HG02623 (cell line): Measurements from ENCODE around the gene MAP2K6.
A peak's percentile ranks its signal among the peaks of the same experiment; 100 is the strongest.

Experiments
- ATAC-seq: cut with Tn5 transposase; IDR thresholded peaks from one replicate; pipeline ENCODE4 v1.9.1; 2021; ENCODE audit warnings: moderate library complexity; ENCODE audit not compliant: unreplicated experiment

Gene MAP2K6

GRCh38 chr17:69486779-69487637 lies 72.5 kb downstream of the MAP2K6 start:
- ATAC-seq, result no peak

DNA sequence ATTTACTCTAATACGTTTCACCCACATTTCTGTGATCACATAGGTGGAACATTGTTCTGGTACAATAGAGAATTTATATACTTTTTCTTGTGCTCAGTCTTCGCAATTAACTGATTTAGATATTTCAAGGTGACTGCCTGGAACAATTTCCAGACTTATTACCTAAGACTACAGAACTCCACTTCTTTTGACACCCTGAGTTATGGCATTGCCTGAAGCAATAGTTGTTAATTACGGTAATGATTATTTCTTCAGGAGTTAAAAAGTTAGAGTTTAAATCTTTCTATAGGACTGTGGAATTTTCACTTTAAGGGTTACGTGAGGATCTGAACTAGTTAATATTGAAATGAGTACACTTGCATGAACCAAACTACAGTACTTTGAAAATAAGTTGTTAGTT lies 74.8 kb downstream of the MAP2K6 start:
- ATAC-seq, result no peak

- ATAC-seq, result no peak
Measured at GRCh38 chr17:69492410-69493071, 78.0 kb downstream of the MAP2K6 start.

- ATAC-seq, result no peak
Measured at GRCh38 chr17:69495787-69496186, 81.3 kb downstream of the MAP2K6 start.

DNA sequence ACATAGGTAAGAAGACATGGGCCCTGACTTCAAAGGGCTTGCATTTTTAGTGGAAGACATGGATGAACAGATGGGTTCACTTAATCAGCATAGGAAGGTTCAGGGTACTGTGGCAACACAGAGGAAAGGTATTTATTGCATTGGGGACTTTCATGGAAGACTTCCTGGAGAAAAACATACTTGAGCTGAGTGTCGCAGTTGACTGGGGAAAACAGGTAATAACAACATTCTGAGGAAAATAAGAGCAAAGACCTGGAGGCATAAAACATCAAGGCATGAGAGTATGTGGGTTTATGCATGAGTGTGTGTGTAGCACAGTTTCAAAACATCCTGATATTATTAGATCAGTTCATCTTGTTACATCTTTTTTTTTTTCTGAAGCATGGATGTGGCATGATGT lies 82.7 kb downstream of the MAP2K6 start:
- ATAC-seq, result no peak

DNA sequence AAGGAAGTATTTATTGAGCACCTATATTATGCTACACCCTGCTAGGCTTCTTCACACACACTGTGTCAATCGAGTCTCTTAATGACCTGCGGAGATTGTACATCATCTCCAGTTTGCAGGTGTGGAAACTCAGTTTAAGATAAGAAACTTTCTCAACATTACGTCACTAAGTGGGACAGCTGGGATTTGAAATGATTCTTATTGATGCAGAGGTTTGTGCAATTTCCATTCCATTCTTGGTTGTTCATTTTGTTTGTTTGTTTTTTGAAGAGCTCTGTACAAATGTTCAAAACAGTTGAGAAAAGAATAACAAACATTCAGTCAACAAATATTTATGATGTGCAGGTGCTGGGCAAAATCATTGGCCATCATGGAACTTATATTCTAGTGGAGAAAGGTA lies 84.8 kb downstream of the MAP2K6 start:
- ATAC-seq, result no peak

GRCh38 chr17:69500911-69501429 lies 86.5 kb downstream of the MAP2K6 start:
- ATAC-seq, result no peak

- peak; percentile 36 for ATAC-seq
Measured at GRCh38 chr17:69501591-69502468, 87.3 kb downstream of the MAP2K6 start.

DNA sequence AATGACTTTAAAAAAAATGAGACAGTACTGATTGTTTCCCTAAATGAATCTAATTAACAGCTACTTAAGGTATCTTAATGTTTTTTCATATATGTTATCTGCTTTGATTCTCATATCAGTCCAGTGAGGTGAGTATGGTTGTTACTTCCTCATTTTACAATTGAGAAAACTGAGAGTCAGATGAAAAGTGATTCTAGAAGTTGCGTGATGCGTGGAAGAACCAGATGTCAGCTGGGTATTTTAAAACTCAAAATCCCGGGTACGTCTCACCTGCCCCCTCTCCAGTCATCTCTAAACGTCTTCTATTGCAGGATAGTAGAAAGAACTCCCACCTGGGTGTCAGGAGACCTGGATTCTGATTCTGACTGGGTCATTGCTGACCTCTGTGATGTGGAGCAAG lies 89.2 kb downstream of the MAP2K6 start:
- peak; percentile 80 for ATAC-seq

GRCh38 chr17:69505740-69506139 lies 91.2 kb downstream of the MAP2K6 start:
- no peak for ATAC-seq

GRCh38 chr17:69506489-69506888 lies 92.0 kb downstream of the MAP2K6 start:
- no peak for ATAC-seq

DNA sequence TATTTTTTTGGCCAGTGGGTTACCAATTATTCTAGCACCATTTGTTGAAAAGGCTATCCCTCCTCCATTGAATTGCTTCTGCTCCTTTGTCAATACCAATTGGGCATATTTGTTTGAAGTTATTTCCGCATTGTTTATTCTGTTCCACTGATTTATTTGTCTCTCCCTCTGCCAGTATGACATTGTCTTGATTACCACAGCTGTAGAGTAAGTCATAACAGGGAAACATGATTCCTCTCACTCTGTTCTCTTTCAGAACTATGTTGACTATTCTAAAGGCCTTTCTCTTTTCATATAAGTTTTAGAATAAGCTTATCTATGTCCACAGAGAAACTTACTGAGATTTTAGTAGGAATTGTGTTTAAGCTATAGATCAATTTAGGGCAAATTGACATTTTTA lies 94.3 kb downstream of the MAP2K6 start:
- no peak for ATAC-seq

GRCh38 chr17:69511250-69511649 lies 96.8 kb downstream of the MAP2K6 start:
- ATAC-seq, result no peak

GRCh38 chr17:69512946-69513345 lies 98.4 kb downstream of the MAP2K6 start:
- no peak for ATAC-seq

DNA sequence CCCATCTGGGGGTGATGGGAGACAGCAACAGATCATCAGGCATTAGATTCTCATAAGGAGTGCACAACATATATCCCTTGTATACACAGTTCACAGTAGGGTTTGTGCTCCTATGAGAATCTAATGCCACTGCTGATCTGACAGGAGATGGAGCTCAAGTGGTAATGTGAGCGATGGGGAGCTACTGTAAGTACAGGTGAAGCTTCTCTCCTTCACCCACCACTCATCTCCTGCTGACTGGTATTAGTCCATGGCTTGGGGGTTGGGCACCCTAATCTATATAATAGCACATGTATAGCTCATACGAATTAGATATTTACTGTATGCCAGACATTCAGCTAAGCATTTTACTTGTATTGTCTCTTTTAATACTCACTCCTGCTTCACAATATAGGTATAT lies 101.7 kb downstream of the MAP2K6 start:
- ATAC-seq, result no peak

DNA sequence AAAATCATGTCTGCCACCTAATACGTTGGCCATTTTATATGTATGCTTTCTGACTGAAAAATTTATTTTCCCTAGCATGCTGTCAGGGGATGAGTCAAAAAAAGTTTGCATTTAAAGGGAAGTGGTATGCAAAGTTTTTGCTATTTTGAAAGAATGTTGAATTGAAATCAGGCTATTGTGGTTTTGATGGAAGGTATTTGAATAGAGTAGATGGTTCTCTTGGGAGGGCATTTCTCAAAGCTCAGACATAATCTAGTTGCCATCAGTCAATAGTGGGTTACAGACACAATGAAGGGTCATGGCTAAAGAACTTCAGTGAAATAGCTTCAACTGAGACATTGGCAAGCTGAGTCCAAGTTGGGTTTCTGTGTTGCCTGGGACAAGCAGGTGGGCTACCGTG lies 102.4 kb downstream of the MAP2K6 start:
- ATAC-seq, result peak; percentile 91

GRCh38 chr17:69518951-69519350 lies 104.5 kb downstream of the MAP2K6 start:
- no peak for ATAC-seq

- peak; percentile 80 for ATAC-seq
Measured at GRCh38 chr17:69523244-69523861, 108.9 kb downstream of the MAP2K6 start.

GRCh38 chr17:69524854-69525253 lies 110.4 kb downstream of the MAP2K6 start:
- no peak for ATAC-seq

DNA sequence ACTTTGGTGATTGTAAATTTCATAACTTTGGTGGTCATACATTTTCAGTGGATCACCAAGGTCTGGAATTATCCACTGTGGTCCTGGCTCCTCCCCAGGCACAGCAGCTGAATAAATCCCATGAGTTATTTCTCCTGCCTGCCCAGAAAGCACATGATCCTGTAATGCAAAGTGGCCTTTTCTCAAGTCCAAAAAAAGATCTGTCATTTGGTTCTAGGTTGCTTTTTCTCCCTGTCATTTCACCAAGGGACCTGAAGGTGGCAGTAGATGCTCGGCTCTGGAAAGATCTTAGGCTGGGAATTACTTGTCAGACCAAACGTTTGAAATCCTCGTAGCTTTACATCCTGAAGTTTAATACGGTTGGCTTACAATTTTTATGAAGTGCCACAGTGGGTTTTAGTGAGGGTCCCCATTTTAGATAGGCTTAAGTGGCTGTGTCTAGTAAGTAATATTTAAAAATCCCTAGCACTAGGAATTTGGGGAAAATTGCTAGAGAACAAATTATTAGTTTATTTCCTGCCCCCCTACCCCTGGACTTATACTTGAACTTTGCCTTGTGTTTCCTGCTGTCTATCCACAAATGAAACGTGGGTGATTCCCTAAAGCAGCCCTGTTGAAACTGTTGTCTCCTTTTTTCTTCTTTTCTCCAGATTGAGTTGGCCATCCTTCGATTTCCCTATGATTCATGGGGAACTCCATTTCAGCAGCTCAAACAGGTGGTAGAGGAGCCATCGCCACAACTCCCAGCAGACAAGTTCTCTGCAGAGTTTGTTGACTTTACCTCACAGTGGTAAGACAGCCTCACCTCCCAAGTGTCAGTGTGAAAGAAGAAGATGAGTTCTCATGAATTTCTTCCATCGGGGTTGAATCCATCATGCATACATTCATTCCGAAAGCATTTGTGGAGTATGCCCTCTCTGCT lies 111.7 kb downstream of the MAP2K6 start:
- ATAC-seq, result no peak
